CD14-positive monocyte (primary cell): Measurements from ENCODE around the gene STIL. TPM values are rescaled to one million over a fixed set of nuclear protein-coding genes. Genes with fewer than 3 reads are reported as not detected.

ENCODE experiments used
- DNase-seq, 3 donors: peaks; one replicate each; pipeline ENCODE4 v3.0.0-alpha.2; 2011 to 2022
- H2AFZ ChIP-seq: 2 replicates; pipeline ENCODE4 v1.6.0; 2012; ENCODE audit warnings: mild to moderate bottlenecking, low read depth, low read length, inconsistent platforms; ENCODE audit not compliant: insufficient read depth, poor library complexity, severe bottlenecking
- H3K27ac ChIP-seq, 2 donors: 1 replicate in 1 of 2; 2 replicates in 1 of 2; pipeline ENCODE4 v1.5.1; 2012 to 2013; ENCODE audit warnings: low read length in 2 of 2, control low read depth in 1 of 2, inconsistent platforms in 1 of 2, low read depth in 1 of 2, mild to moderate bottlenecking in 1 of 2
- H3K27me3 ChIP-seq, 2 donors: one replicate each; pipeline versions ENCODE4 v1.6.0 to v1.6.1; 2011 to 2013; ENCODE audit warnings: low read length in 2 of 2; ENCODE audit not compliant: control insufficient read depth in 2 of 2, insufficient read depth in 2 of 2
- H3K36me3 ChIP-seq, 2 donors: replicated peaks in 1 of 2; 1 replicate in 1 of 2; 2 replicates in 1 of 2; pipeline versions ENCODE4 v1.5.1 to v1.6.1; 2012 to 2013; ENCODE audit warnings: low read length in 2 of 2, control low read depth in 1 of 2, inconsistent platforms in 1 of 2, mild to moderate bottlenecking in 1 of 2; ENCODE audit not compliant: insufficient read depth in 2 of 2, control insufficient read depth in 1 of 2
- H3K4me1 ChIP-seq, 2 donors: 1 replicate in 1 of 2; 2 replicates in 1 of 2; pipeline versions ENCODE4 v1.5.1 to v1.6.1; 2012 to 2013; ENCODE audit warnings: low read length in 2 of 2, control low read depth in 1 of 2, inconsistent platforms in 1 of 2, mild to moderate bottlenecking in 1 of 2, moderate library complexity in 1 of 2; ENCODE audit not compliant: insufficient read depth in 2 of 2, control insufficient read depth in 1 of 2
- H3K4me2 ChIP-seq: replicated peaks from 2 replicates; pipeline ENCODE3; 2012; ENCODE audit warnings: low read length, moderate library complexity, mild to moderate bottlenecking; ENCODE audit not compliant: poor library complexity, severe bottlenecking; ENCODE audit errors: extremely low read depth
- H3K4me3 ChIP-seq, 3 experiments: fragments of 200-600 bp in 1 of 3; sonication (generic) in 1 of 3; replicated peaks in 1 of 3; 1 replicate in 2 of 3; 2 replicates in 1 of 3; pipeline ENCODE4 v1.5.1; 2011 to 2013; ENCODE audit warnings: low read length in 3 of 3, mild to moderate bottlenecking in 3 of 3, control low read depth in 2 of 3, low read depth in 2 of 3, inconsistent platforms in 1 of 3, moderate library complexity in 1 of 3
- H3K79me2 ChIP-seq: 2 replicates; pipeline ENCODE4 v1.6.0; 2012; ENCODE audit warnings: mild to moderate bottlenecking, control low read depth, inconsistent platforms, low read length, moderate library complexity; ENCODE audit not compliant: insufficient read depth
- H3K9ac ChIP-seq: 2 replicates; pipeline ENCODE4 v1.6.0; 2017; ENCODE audit warnings: low read length, mild to moderate bottlenecking; ENCODE audit not compliant: insufficient read depth, poor library complexity, severe bottlenecking
- H3K9me3 ChIP-seq, 2 donors: replicated peaks in 1 of 2; 1 replicate in 1 of 2; 2 replicates in 1 of 2; pipeline versions ENCODE4 v1.5.1 to v1.6.1; 2012 to 2013; ENCODE audit warnings: low read length in 2 of 2, control low read depth in 1 of 2; ENCODE audit not compliant: control insufficient read depth in 1 of 2, insufficient read depth in 1 of 2
- H4K20me1 ChIP-seq: 2 replicates; pipeline ENCODE4 v1.6.0; 2012; ENCODE audit warnings: mild to moderate bottlenecking, low read length, control low read depth, moderate library complexity; ENCODE audit not compliant: insufficient read depth
- H3K27ac Mint-ChIP-seq, 7 donors: one replicate each; pipeline ENCODE4 v1.8.0; 2020; ENCODE audit warnings: mild to moderate bottlenecking in 7 of 7, mixed read lengths in 7 of 7, moderate library complexity in 6 of 7, inconsistent platforms in 2 of 7
- H3K27me3 Mint-ChIP-seq, 3 donors: one replicate each; pipeline ENCODE4 v1.8.0; 2021 to 2022; ENCODE audit warnings: low read depth in 3 of 3, mild to moderate bottlenecking in 3 of 3, mixed read lengths in 3 of 3, moderate library complexity in 3 of 3, inconsistent platforms in 1 of 3
- H3K36me3 Mint-ChIP-seq, 2 donors: one replicate each; pipeline ENCODE4 v1.8.0; 2020; ENCODE audit warnings: mixed read lengths in 2 of 2, inconsistent platforms in 1 of 2, mild to moderate bottlenecking in 1 of 2
- H3K4me1 Mint-ChIP-seq: one replicate; pipeline ENCODE4 v1.8.0; 2020; ENCODE audit warnings: mild to moderate bottlenecking, mixed read lengths
- H3K4me3 Mint-ChIP-seq, 2 donors: one replicate each; pipeline ENCODE4 v1.8.0; 2020; ENCODE audit warnings: mild to moderate bottlenecking in 2 of 2, mixed read lengths in 2 of 2, moderate library complexity in 1 of 2
- H3K9me3 Mint-ChIP-seq, 7 donors: one replicate each; pipeline ENCODE4 v1.8.0; 2020 to 2022; ENCODE audit warnings: mixed read lengths in 7 of 7, mild to moderate bottlenecking in 6 of 7, moderate library complexity in 6 of 7, inconsistent platforms in 2 of 7
- CTCF ChIP-seq: fragments of 200-600 bp; IDR thresholded peaks from one replicate; pipeline ENCODE4 v1.8.0; 2022; ENCODE audit warnings: antibody characterized with exemption, mild to moderate bottlenecking
- WGBS: methylation state at CpG from one replicate; pipeline ENCODE4 v1.1.5; 2013; ENCODE audit warnings: missing lambda C conversion rate; ENCODE audit not compliant: insufficient coverage; 5-methylcytosine and 5-hydroxymethylcytosine counted together
- intact Hi-C, 2 donors: fragments of 100-400 bp; cut with micrococcal nuclease; formaldehyde crosslinking; loops; one replicate each; pipeline versions ENCODE4 v1.15.0 to v1.15.1; 2023
- polyA plus RNA-seq, 3 donors: library from polyadenylated mRNA; depleted of rRNA in 1 of 3; unstranded in 2 of 3; stranded (reverse) in 1 of 3; fragments of 300-500 nt in 2 of 3; fragments of >200 nt in 1 of 3; fragmentation: Illumina TruSeq in 2 of 3; gene quantifications; 1 replicate in 2 of 3; 2 replicates in 1 of 3; pipeline ENCODE4 v1.2.3, GENCODE V29; 2012 to 2021

STIL gene
- polyA plus RNA-seq, 3 donors: 0.16 to 0.31 (median 0.27) TPM

GRCh38 chr1:47252369-47252768 is 61.6 kb downstream of the STIL start:
- Mint-ChIP-seq H3K9me3 (no peaks in the 10 kb centered on the region), H3K27ac (no peak overlapping the region), H3K27me3 (peaks cover 0 to 2% (median 0%) of the 10 kb centered on the region in 3 donors), H3K4me3 (no peak overlapping the region), H3K36me3 (peaks cover 36 to 69% of the 10 kb centered on the region in 2 donors), H3K4me1 (no peaks in the 10 kb centered on the region)
- Histone ChIP-seq H3K9me3 (no peaks in the 10 kb centered on the region), H3K9ac (no peak overlapping the region), H2AFZ (no peak overlapping the region), H3K36me3 (peaks cover 12 to 60% of the 10 kb centered on the region in 2 donors), H4K20me1 (no peaks in the 10 kb centered on the region), H3K4me2 (no peak overlapping the region), H3K27ac (no peak overlapping the region), H3K4me3 (no peak overlapping the region), H3K79me2 (no peaks in the 10 kb centered on the region), H3K4me1 (no peaks in the 10 kb centered on the region), H3K27me3 (no peaks in the 10 kb centered on the region)
- DNase-seq: no peak
- no CpG with 5 or more reads among the region's 1 CpG for WGBS
- no peak for TF ChIP-seq CTCF
- intact Hi-C loops: no loop called here

- no peaks in the 10 kb centered on the region for H3K4me1 ChIP-seq
- H3K36me3 ChIP-seq: peaks cover 12 to 39% of the 10 kb centered on the region in 2 donors
- no CpG with 5 or more reads among the region's 3 CpGs for WGBS
- H3K27me3 ChIP-seq: no peaks in the 10 kb centered on the region
- Mint-ChIP-seq H3K4me3 (no peak overlapping the region), H3K27me3 (peaks cover 0 to 5% (median 3%) of the 10 kb centered on the region in 3 donors), H3K9me3 (no peaks in the 10 kb centered on the region), H3K27ac (no peak overlapping the region), H3K36me3 (peaks cover 22 to 49% of the 10 kb centered on the region in 2 donors), H3K4me1 (no peaks in the 10 kb centered on the region)
- no peak overlapping the region for H3K27ac ChIP-seq
- no peaks in the 10 kb centered on the region for H3K79me2 ChIP-seq
- H4K20me1 ChIP-seq: no peaks in the 10 kb centered on the region
- no peak for TF ChIP-seq CTCF
- H2AFZ ChIP-seq: no peak overlapping the region
- no peak for DNase-seq
- H3K9me3 ChIP-seq: no peaks in the 10 kb centered on the region
- no peak overlapping the region for H3K9ac ChIP-seq
- no peak overlapping the region for H3K4me2 ChIP-seq
- no peak overlapping the region for H3K4me3 ChIP-seq
- intact Hi-C loops: no loop called here
Measured at GRCh38 chr1:47249755-47250154, 64.2 kb downstream of the STIL start.
